A673 (cell line): ENCODE results near the gene GPC6.

Source experiments
- EZH2 ChIP-seq: fragments of 200-600 bp; sonication (generic); IDR thresholded peaks from 2 replicates; pipeline ENCODE4 v1.6.1; 2017; ENCODE audit warnings: borderline replicate concordance, low read depth, mild to moderate bottlenecking, mixed read lengths, antibody characterized with exemption, low read length; ENCODE audit not compliant: poor library complexity, severe bottlenecking
- TF ChIP-seq, protein P1 (sequence below): fragments of 300-800, 200-600 bp; sonication (generic); conservative IDR thresholded peaks from 2 replicates; pipeline ENCODE4 v1.5.1; 2017; ENCODE audit warnings: low read depth, mild to moderate bottlenecking, antibody characterized with exemption, low read length, moderate library complexity, mixed read lengths

- TF ChIP-seq, protein P1, sequence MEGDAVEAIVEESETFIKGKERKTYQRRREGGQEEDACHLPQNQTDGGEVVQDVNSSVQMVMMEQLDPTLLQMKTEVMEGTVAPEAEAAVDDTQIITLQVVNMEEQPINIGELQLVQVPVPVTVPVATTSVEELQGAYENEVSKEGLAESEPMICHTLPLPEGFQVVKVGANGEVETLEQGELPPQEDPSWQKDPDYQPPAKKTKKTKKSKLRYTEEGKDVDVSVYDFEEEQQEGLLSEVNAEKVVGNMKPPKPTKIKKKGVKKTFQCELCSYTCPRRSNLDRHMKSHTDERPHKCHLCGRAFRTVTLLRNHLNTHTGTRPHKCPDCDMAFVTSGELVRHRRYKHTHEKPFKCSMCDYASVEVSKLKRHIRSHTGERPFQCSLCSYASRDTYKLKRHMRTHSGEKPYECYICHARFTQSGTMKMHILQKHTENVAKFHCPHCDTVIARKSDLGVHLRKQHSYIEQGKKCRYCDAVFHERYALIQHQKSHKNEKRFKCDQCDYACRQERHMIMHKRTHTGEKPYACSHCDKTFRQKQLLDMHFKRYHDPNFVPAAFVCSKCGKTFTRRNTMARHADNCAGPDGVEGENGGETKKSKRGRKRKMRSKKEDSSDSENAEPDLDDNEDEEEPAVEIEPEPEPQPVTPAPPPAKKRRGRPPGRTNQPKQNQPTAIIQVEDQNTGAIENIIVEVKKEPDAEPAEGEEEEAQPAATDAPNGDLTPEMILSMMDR, result no peak
- no peak for TF ChIP-seq EZH2
Measured at GRCh38 chr13:94353167-94353710, 1126.6 kb downstream of the GPC6 start.
